ENCODE measurements around the gene DISC1.

DISC1 gene

DNA sequence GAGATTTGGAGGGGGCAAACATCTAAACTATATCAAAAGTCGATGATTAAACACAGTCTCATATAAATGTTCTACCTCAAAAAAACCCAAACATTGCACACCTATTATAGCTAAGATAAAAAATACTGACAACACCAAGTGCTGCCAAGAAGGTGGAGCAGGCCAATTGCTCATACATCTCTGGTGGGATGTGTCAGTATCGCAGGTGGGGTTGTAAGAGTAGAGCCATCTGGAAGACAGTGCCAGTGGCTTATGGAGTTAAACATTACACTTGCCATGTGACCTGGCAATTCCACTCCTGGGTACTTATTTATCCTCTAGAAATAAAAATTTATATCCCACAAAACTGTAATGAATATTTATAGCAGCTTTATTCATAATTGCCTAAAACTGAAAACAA lies 213.4 kb downstream of the DISC1 start:
- H3K9ac ChIP-seq (ENCODE audit: low read length), result no peak overlapping the region
- H2AFZ ChIP-seq (ENCODE audit: low read depth, low read length), result no peak overlapping the region
- H3K36me3 ChIP-seq (replicated peaks; ENCODE audit: low read depth, low read length), result no peaks in the 10 kb centered on the region
- H3K4me1 ChIP-seq (ENCODE audit: low read length), result no peaks in the 10 kb centered on the region
- H3K9me3 ChIP-seq (ENCODE audit: insufficient read depth, low read length), result no peaks in the 10 kb centered on the region
- no peak for TF ChIP-seq EZH2phosphoT487 (IDR thresholded peaks at IDR 0.05; ENCODE audit: low read depth)
- TF ChIP-seq CTCF (IDR thresholded peaks at IDR 0.05; ENCODE audit: low read depth, low read length), result no peak
- H3K4me3 ChIP-seq (ENCODE audit: low read length), result no peak overlapping the region
- H4K20me1 ChIP-seq (ENCODE audit: insufficient read depth, low read length), result no peaks in the 10 kb centered on the region
- H3K27me3 ChIP-seq (ENCODE audit: low read depth, low read length), result peaks cover 38% of the 10 kb centered on the region
- no peak overlapping the region for H3K4me2 ChIP-seq (ENCODE audit: low read length)
- no peak overlapping the region for H3K27ac ChIP-seq (ENCODE audit: low read length)
- H3K79me2 ChIP-seq (ENCODE audit: low read length), result no peaks in the 10 kb centered on the region

GRCh38 chr1:231841616-231842344 lies 215.2 kb downstream of the DISC1 start:
- Histone ChIP-seq H3K36me3 (replicated peaks; ENCODE audit: low read depth, low read length) (no peaks in the 10 kb centered on the region), H2AFZ (ENCODE audit: low read depth, low read length) (no peak overlapping the region), H3K27me3 (ENCODE audit: low read depth, low read length) (peaks cover 39% of the 10 kb centered on the region), H3K4me1 (ENCODE audit: low read length) (no peaks in the 10 kb centered on the region), H3K79me2 (ENCODE audit: low read length) (no peaks in the 10 kb centered on the region), H3K4me3 (ENCODE audit: low read length) (no peak overlapping the region), H3K4me2 (ENCODE audit: low read length) (no peak overlapping the region), H4K20me1 (ENCODE audit: insufficient read depth, low read length) (no peaks in the 10 kb centered on the region), H3K9ac (ENCODE audit: low read length) (no peak overlapping the region), H3K27ac (ENCODE audit: low read length) (no peak overlapping the region), H3K9me3 (ENCODE audit: insufficient read depth, low read length) (no peaks in the 10 kb centered on the region)
- no peak for TF ChIP-seq EZH2phosphoT487 (IDR thresholded peaks at IDR 0.05; ENCODE audit: low read depth)
- TF ChIP-seq CTCF (IDR thresholded peaks at IDR 0.05; ENCODE audit: low read depth, low read length), result no peak

GRCh38 chr1:231842441-231842840 lies 215.9 kb downstream of the DISC1 start:
- H3K79me2 ChIP-seq (ENCODE audit: low read length), result no peaks in the 10 kb centered on the region
- H3K4me1 ChIP-seq (ENCODE audit: low read length), result no peaks in the 10 kb centered on the region
- peaks cover 39% of the 10 kb centered on the region for H3K27me3 ChIP-seq (ENCODE audit: low read depth, low read length)
- H3K9me3 ChIP-seq (ENCODE audit: insufficient read depth, low read length), result no peaks in the 10 kb centered on the region
- no peak overlapping the region for H3K27ac ChIP-seq (ENCODE audit: low read length)
- no peak overlapping the region for H3K9ac ChIP-seq (ENCODE audit: low read length)
- H3K4me3 ChIP-seq (ENCODE audit: low read length), result no peak overlapping the region
- H4K20me1 ChIP-seq (ENCODE audit: insufficient read depth, low read length), result no peaks in the 10 kb centered on the region
- no peaks in the 10 kb centered on the region for H3K36me3 ChIP-seq (replicated peaks; ENCODE audit: low read depth, low read length)
- H2AFZ ChIP-seq (ENCODE audit: low read depth, low read length), result no peak overlapping the region
- no peak overlapping the region for H3K4me2 ChIP-seq (ENCODE audit: low read length)
- TF ChIP-seq CTCF (IDR thresholded peaks at IDR 0.05; ENCODE audit: low read depth, low read length), result no peak
- TF ChIP-seq EZH2phosphoT487 (IDR thresholded peaks at IDR 0.05; ENCODE audit: low read depth), result no peak

GRCh38 chr1:231844986-231845502 lies 218.5 kb downstream of the DISC1 start:
- Histone ChIP-seq H3K4me2 (ENCODE audit: low read length) (no peak overlapping the region), H3K27ac (ENCODE audit: low read length) (no peak overlapping the region), H3K4me1 (ENCODE audit: low read length) (no peaks in the 10 kb centered on the region), H3K4me3 (ENCODE audit: low read length) (no peak overlapping the region), H3K79me2 (ENCODE audit: low read length) (no peaks in the 10 kb centered on the region), H2AFZ (ENCODE audit: low read depth, low read length) (no peak overlapping the region; the same call in 1 of the 2 replicates), H4K20me1 (ENCODE audit: insufficient read depth, low read length) (no peaks in the 10 kb centered on the region), H3K9me3 (ENCODE audit: insufficient read depth, low read length) (no peaks in the 10 kb centered on the region), H3K36me3 (replicated peaks; ENCODE audit: low read depth, low read length) (no peaks in the 10 kb centered on the region), H3K9ac (ENCODE audit: low read length) (no peak overlapping the region), H3K27me3 (ENCODE audit: low read depth, low read length) (peaks cover 27% of the 10 kb centered on the region)
- TF ChIP-seq CTCF (IDR thresholded peaks at IDR 0.05; ENCODE audit: low read depth, low read length) (no peak), EZH2phosphoT487 (IDR thresholded peaks at IDR 0.05; ENCODE audit: low read depth) (no peak)
